ENCODE measurements around the gene SUSD2.
A peak's percentile ranks its signal among the peaks of the same experiment; 100 is the strongest.

GRCh38 chr22:24156913-24157821 is 24.1 kb upstream of the SUSD2 start:
- TF ChIP-seq CTCF (IDR thresholded peaks at IDR 0.05), result peak; percentile 72
- no peak for TF ChIP-seq ZFX (IDR thresholded peaks at IDR 0.05; ENCODE audit: borderline replicate concordance)
